ENCODE data around the gene DLGAP1. TPM values are rescaled to one million over a fixed set of nuclear protein-coding genes. Genes with fewer than 3 reads are reported as not detected.

Gene DLGAP1
- total RNA-seq, 1 donor from 2014 or later: 13.6 TPM

DNA sequence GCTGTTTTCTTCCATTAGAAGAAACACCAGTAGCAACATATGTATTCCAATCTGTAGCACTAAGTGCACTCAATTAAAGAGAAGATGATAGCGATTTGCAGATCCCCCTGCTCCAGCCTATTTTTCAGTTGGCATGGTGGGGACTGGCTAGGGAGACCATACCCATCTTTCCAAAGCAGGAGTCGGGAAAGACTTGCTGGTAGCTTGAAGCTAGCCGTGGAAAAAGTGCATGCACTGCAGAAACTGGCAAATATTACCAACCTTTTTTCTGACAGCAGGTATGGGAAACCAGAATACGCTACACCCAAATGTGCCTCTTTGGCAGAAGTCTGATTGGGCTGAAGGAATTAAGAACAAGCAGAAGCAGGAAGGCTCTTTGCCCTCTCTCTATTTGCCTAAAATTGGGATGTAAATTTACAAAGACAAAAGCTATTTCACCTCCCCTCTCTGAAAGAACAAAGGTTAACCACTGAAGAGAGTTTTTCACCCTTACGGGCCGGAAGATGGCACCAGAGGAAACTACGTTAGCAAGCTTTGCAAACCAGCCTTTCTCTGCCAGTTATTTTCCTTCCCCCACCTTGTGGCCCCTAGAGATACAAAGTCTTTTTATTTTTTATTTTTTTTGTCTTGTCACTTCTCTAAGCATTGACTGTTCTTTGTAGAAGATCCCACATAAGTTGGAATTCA is 273.1 kb downstream of the DLGAP1 start:
- H3K4me1 Mint-ChIP-seq (ENCODE audit: low read depth, unreplicated experiment): peaks cover 7% of the 10 kb centered on the region
- peaks cover 3% of the 10 kb centered on the region for H3K27me3 Mint-ChIP-seq (ENCODE audit: unreplicated experiment)
- no peaks in the 10 kb centered on the region for H3K9me3 Mint-ChIP-seq (ENCODE audit: unreplicated experiment)
- TF ChIP-seq, protein P1, sequence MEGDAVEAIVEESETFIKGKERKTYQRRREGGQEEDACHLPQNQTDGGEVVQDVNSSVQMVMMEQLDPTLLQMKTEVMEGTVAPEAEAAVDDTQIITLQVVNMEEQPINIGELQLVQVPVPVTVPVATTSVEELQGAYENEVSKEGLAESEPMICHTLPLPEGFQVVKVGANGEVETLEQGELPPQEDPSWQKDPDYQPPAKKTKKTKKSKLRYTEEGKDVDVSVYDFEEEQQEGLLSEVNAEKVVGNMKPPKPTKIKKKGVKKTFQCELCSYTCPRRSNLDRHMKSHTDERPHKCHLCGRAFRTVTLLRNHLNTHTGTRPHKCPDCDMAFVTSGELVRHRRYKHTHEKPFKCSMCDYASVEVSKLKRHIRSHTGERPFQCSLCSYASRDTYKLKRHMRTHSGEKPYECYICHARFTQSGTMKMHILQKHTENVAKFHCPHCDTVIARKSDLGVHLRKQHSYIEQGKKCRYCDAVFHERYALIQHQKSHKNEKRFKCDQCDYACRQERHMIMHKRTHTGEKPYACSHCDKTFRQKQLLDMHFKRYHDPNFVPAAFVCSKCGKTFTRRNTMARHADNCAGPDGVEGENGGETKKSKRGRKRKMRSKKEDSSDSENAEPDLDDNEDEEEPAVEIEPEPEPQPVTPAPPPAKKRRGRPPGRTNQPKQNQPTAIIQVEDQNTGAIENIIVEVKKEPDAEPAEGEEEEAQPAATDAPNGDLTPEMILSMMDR (IDR thresholded peaks at IDR 0.05; ENCODE audit: partially characterized antibody, unreplicated experiment): no peak
- DNase-seq: no peak
- H3K4me3 Mint-ChIP-seq (ENCODE audit: unreplicated experiment): no peak overlapping the region
- H3K36me3 Mint-ChIP-seq (ENCODE audit: unreplicated experiment): peaks cover 9% of the 10 kb centered on the region
- H3K27ac Mint-ChIP-seq (ENCODE audit: unreplicated experiment): no peak overlapping the region

DNA sequence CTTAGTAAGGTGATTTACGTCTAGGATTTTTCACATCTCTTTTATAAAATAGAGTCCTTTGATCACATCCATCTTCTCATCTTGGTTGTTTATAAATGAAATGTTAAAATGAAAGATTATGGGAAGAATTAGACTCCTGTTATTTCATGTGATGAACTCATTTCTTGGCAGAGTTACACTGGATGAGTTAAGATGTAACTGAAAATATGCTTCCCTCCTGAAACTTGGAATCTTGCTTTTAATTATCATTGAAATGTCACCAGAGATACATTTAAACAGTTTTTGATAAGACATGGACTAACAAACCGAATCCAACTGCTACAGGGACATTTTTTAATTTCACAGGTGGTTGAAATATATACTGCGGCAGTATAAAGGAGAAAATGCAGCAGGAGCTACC is 274.0 kb downstream of the DLGAP1 start:
- Mint-ChIP-seq H3K36me3 (ENCODE audit: unreplicated experiment) (peaks cover 4% of the 10 kb centered on the region), H3K27ac (ENCODE audit: unreplicated experiment) (no peak overlapping the region), H3K9me3 (ENCODE audit: unreplicated experiment) (peaks cover 2% of the 10 kb centered on the region), H3K4me3 (ENCODE audit: unreplicated experiment) (no peak overlapping the region), H3K27me3 (ENCODE audit: unreplicated experiment) (peaks cover 3% of the 10 kb centered on the region), H3K4me1 (ENCODE audit: low read depth, unreplicated experiment) (peaks cover 7% of the 10 kb centered on the region)
- DNase-seq: no peak
- TF ChIP-seq, protein P1 (IDR thresholded peaks at IDR 0.05; ENCODE audit: partially characterized antibody, unreplicated experiment): no peak

DNA sequence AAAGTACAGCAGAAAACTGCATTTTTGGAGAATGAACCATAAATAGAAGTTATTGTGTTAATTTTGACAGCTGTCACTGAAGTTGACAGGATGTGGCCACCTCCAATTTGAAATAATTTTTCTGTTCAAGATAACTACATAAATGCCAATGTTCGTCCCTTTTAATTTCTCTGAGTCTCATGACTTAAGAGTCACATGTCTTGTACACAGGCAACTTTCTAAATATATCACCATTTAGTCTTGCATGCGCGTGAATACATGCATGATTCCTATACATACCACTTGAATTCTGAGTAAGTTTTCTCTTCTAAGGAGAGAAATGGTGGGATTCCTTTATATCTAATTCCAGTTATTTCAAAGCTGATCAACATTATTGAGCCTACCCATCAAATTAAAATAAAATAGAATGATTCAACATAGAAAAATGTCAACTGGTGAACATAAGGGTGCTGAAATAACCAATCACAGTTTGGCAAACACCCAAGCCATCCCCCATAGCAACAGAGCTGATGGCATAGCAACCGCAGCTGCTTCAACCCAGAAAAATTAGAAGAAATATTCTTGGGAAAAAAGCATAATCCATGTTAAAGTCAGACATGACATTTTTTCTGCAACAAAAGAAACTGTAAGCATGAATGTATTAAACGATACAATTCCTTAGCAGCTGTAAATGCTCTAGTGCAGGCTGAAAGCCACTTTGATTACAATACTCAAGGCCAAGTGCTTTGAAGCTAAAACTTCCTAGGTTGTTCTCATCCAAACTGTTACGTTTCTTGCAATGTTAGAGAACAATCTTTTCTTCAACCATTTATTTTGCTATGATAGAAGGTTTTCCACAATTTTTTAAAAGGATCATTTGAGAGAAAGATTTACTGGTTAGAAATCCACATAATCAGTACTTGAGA is 282.7 kb downstream of the DLGAP1 start:
- Mint-ChIP-seq H3K4me3 (ENCODE audit: unreplicated experiment) (no peak overlapping the region), H3K27me3 (ENCODE audit: unreplicated experiment) (no peaks in the 10 kb centered on the region), H3K9me3 (ENCODE audit: unreplicated experiment) (peaks cover 8% of the 10 kb centered on the region), H3K27ac (ENCODE audit: unreplicated experiment) (no peak overlapping the region), H3K4me1 (ENCODE audit: low read depth, unreplicated experiment) (no peaks in the 10 kb centered on the region), H3K36me3 (ENCODE audit: unreplicated experiment) (no peaks in the 10 kb centered on the region)
- TF ChIP-seq, protein P1 (IDR thresholded peaks at IDR 0.05; ENCODE audit: partially characterized antibody, unreplicated experiment): no peak
- DNase-seq: no peak

DNA sequence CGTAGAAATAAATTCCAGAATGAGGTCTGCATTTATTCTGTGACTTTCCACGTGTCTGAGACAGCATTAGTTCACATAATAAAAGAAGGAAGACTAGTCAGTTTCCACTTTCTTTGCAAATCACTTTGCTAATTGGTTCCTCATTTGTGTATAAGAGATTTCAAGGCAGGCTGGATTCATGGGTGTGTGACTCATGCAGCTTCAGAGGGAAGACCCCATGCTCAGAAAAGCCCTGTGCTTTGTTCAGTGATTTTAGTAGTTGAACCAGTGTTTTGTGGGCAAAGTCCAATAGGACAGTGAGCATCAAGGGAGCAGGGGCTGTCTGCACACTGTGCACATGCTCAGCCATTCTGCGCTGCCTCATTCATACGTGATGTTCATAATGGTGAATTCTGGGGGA is 297.8 kb downstream of the DLGAP1 start:
- Mint-ChIP-seq H3K4me3 (ENCODE audit: unreplicated experiment) (no peak overlapping the region), H3K27ac (ENCODE audit: unreplicated experiment) (no peak overlapping the region), H3K36me3 (ENCODE audit: unreplicated experiment) (no peaks in the 10 kb centered on the region), H3K9me3 (ENCODE audit: unreplicated experiment) (no peaks in the 10 kb centered on the region), H3K4me1 (ENCODE audit: low read depth, unreplicated experiment) (no peaks in the 10 kb centered on the region), H3K27me3 (ENCODE audit: unreplicated experiment) (no peaks in the 10 kb centered on the region)
- TF ChIP-seq, protein P1 (IDR thresholded peaks at IDR 0.05; ENCODE audit: partially characterized antibody, unreplicated experiment): no peak
- DNase-seq: no peak

DNA sequence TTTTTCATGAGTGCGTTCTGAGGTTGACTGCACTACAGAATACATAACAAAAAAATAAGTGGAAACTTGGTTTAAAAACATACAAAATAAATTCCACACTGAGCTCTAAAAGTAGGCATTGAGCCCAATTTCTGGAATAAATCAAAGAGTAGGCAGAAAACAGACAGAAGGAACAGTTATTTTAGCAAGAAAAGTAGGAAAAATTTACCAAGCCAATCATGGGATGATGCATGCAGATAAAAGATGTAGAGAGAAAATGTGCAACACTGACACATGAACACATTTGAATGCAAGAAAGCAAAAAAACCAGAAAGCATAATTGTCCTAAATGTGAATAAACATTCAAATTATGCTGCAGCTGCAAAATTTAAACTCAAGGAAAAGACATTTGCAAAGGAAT is 308.3 kb downstream of the DLGAP1 start:
- no peaks in the 10 kb centered on the region for H3K27me3 Mint-ChIP-seq (ENCODE audit: unreplicated experiment)
- TF ChIP-seq, protein P1 (IDR thresholded peaks at IDR 0.05; ENCODE audit: partially characterized antibody, unreplicated experiment): no peak
- H3K9me3 Mint-ChIP-seq (ENCODE audit: unreplicated experiment): peaks cover 3% of the 10 kb centered on the region
- DNase-seq: no peak
- peaks cover 2% of the 10 kb centered on the region for H3K36me3 Mint-ChIP-seq (ENCODE audit: unreplicated experiment)
- H3K27ac Mint-ChIP-seq (ENCODE audit: unreplicated experiment): no peak overlapping the region
- no peaks in the 10 kb centered on the region for H3K4me1 Mint-ChIP-seq (ENCODE audit: low read depth, unreplicated experiment)
- no peak overlapping the region for H3K4me3 Mint-ChIP-seq (ENCODE audit: unreplicated experiment)
